CD4-positive, alpha-beta T cell treated with Interleukin-21 for 1 hour (primary cell): ENCODE data around the gene ERC2.
"Not testable (repeated sequence)": the region's sequence is repeated elsewhere in the genome, so short reads cannot be mapped to it uniquely, and the experiment has no call there.

ENCODE experiments used
- DNase-seq: peaks from one replicate; pipeline ENCODE4 v3.0.0-alpha.2; 2020

ERC2 gene

GRCh38 chr3:56052188-56052587 lies 416.1 kb downstream of the ERC2 start:
- no peak for DNase-seq

GRCh38 chr3:56051052-56051451 lies 417.2 kb downstream of the ERC2 start:
- no peak for DNase-seq

- DNase-seq: no peak
Measured at GRCh38 chr3:56048946-56049345, 419.3 kb downstream of the ERC2 start.

GRCh38 chr3:56048331-56048730 lies 419.9 kb downstream of the ERC2 start:
- DNase-seq: no peak

GRCh38 chr3:56042326-56042951 lies 425.8 kb downstream of the ERC2 start:
- no peak for DNase-seq

- DNase-seq: no peak
Measured at GRCh38 chr3:56025326-56025725, 442.9 kb downstream of the ERC2 start.

GRCh38 chr3:56023546-56023945 lies 444.7 kb downstream of the ERC2 start:
- no peak for DNase-seq

- no peak for DNase-seq
Measured at GRCh38 chr3:56022619-56023018, 445.6 kb downstream of the ERC2 start.

- no peak for DNase-seq
Measured at GRCh38 chr3:56019490-56020146, 448.6 kb downstream of the ERC2 start.

- not testable (repeated sequence) for DNase-seq
Measured at GRCh38 chr3:56015374-56015773, 452.9 kb downstream of the ERC2 start.

GRCh38 chr3:56012721-56013120 lies 455.5 kb downstream of the ERC2 start:
- DNase-seq: no peak

- no peak for DNase-seq
Measured at GRCh38 chr3:56005196-56005805, 463.0 kb downstream of the ERC2 start.

GRCh38 chr3:56003129-56003528 lies 465.1 kb downstream of the ERC2 start:
- DNase-seq: no peak

GRCh38 chr3:56001991-56002390 lies 466.3 kb downstream of the ERC2 start:
- DNase-seq: no peak

- DNase-seq: no peak
Measured at GRCh38 chr3:56001537-56001936, 466.7 kb downstream of the ERC2 start.

- DNase-seq: no peak
Measured at GRCh38 chr3:55989366-55989765, 478.9 kb downstream of the ERC2 start.

- no peak for DNase-seq
Measured at GRCh38 chr3:55988905-55989304, 479.4 kb downstream of the ERC2 start.

GRCh38 chr3:55984626-55985025 lies 483.6 kb downstream of the ERC2 start:
- DNase-seq: no peak

- DNase-seq: no peak
Measured at GRCh38 chr3:55978953-55979352, 489.3 kb downstream of the ERC2 start.

- no peak for DNase-seq
Measured at GRCh38 chr3:55974421-55975165, 493.7 kb downstream of the ERC2 start.

- DNase-seq: no peak
Measured at GRCh38 chr3:55969634-55970033, 498.6 kb downstream of the ERC2 start.

GRCh38 chr3:55968331-55968730 lies 499.9 kb downstream of the ERC2 start:
- DNase-seq: no peak

- no peak for DNase-seq
Measured at GRCh38 chr3:55966566-55966965, 501.7 kb downstream of the ERC2 start.

GRCh38 chr3:55965776-55966175 lies 502.5 kb downstream of the ERC2 start:
- DNase-seq: no peak
